Measurements from ENCODE around the gene FHIT.

Gene FHIT

DNA sequence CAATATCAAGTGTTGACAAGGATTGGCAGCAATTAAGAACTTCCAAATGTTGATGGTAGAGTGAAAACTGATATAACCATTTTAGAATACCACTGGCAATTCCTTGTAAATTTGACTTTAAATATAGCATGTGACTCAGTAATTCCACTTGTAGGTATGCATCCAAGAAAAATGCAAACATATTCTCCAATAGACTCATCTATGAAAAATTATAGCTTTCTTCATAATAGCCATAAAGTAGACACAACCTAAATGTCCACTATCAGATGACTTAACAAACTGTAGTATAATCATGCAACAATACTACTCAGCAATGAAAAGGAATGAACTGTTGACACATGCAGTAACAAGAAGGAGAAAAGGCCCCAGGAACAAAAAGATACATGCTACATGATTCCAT, 988.1 kb downstream of the FHIT start:
- no peak for DNase-seq (ENCODE audit: low spot score)
- in situ Hi-C loops (cut with MboI; ENCODE audit: low sequenced_read_pairs, unreplicated experiment): no loop called here
- TF ChIP-seq, protein P1, sequence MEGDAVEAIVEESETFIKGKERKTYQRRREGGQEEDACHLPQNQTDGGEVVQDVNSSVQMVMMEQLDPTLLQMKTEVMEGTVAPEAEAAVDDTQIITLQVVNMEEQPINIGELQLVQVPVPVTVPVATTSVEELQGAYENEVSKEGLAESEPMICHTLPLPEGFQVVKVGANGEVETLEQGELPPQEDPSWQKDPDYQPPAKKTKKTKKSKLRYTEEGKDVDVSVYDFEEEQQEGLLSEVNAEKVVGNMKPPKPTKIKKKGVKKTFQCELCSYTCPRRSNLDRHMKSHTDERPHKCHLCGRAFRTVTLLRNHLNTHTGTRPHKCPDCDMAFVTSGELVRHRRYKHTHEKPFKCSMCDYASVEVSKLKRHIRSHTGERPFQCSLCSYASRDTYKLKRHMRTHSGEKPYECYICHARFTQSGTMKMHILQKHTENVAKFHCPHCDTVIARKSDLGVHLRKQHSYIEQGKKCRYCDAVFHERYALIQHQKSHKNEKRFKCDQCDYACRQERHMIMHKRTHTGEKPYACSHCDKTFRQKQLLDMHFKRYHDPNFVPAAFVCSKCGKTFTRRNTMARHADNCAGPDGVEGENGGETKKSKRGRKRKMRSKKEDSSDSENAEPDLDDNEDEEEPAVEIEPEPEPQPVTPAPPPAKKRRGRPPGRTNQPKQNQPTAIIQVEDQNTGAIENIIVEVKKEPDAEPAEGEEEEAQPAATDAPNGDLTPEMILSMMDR (IDR thresholded peaks at IDR 0.05; ENCODE audit: borderline replicate concordance, control extremely low read depth, extremely low read depth, insufficient read depth, missing control alignments): no peak

DNA sequence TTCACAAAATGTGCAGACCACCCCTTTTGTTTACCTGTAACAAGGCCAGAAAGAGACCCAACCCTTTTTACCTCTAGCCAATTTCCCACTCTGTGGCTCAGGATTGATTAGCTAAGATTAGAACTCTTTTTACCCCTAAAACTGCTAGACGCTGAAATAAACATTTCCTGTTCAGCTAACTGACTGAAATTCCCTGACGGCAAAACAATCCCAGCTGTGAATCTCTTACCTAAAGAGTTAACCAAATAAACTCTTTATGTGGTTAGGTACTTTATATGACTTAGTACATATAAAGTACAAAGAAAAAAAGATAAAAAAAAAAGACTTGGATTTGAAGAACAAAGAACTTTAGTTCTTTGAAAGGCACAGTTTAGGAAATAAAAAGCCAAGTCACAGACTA, 988.7 kb downstream of the FHIT start:
- DNase-seq (ENCODE audit: low spot score): no peak
- TF ChIP-seq, protein P1 (IDR thresholded peaks at IDR 0.05; ENCODE audit: borderline replicate concordance, control extremely low read depth, extremely low read depth, insufficient read depth, missing control alignments): no peak
- in situ Hi-C loops (cut with MboI; ENCODE audit: low sequenced_read_pairs, unreplicated experiment): no loop called here

DNA sequence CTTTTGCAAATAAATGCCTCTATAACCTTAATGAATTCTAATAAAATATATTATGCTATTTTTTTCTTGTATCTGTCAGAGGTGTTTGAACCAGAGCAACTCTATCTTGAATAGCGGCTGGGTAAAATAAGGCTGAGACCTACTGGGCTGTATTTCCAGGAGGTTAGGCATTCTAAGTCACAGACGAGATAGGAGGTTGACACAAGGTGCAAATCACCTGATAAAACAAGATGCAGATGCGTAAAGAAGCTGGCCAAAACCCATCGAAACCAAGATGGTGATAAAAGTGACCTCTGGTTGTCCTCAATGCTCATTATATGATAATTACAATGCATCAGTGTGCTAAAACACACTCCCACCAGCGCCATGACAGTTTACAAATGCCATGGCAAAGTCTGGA, 990.7 kb downstream of the FHIT start:
- TF ChIP-seq, protein P1 (IDR thresholded peaks at IDR 0.05; ENCODE audit: borderline replicate concordance, control extremely low read depth, extremely low read depth, insufficient read depth, missing control alignments): no peak
- in situ Hi-C loops (cut with MboI; ENCODE audit: low sequenced_read_pairs, unreplicated experiment): no loop called here
- no peak for DNase-seq (ENCODE audit: low spot score)

DNA sequence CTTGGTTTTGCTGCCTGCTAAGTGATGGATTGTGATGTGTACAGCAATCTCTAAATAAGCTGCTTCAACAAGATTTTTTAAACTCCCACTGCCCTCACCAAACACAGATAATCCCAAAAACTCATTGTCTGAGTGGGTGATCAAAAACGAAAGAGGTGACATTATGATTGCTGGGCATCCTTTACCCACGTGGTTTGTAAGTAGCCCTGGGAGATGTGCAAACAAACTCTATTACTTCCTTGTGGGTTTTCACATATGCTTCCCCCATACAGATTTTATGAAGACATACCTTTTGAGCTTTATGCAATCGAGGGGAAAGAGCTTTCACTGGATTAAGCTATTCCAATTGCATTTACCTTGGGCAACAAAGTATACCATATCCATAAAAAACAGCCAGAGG, 1000.4 kb downstream of the FHIT start:
- TF ChIP-seq, protein P1 (IDR thresholded peaks at IDR 0.05; ENCODE audit: borderline replicate concordance, control extremely low read depth, extremely low read depth, insufficient read depth, missing control alignments): no peak
- DNase-seq (ENCODE audit: low spot score): no peak
- in situ Hi-C loops (cut with MboI; ENCODE audit: low sequenced_read_pairs, unreplicated experiment): no loop called here

DNA sequence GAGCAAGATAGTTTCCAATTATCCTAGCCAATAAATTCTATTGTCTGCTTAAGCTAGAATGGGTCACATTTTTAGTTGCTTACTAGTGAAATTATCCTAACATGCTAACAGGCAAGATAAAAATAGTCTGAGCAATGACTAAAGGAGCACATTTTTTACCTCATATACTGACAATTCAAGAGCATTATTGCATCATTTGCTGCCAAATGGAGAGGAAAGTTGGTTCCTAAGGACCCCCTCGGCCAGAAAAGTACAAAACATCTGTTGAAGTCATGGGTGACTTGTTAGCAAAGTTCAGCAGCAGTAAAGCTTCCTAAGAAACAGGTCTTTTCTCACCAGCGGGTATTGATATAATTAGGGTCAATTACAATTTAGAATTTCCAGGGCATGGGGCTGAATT, 1001.0 kb downstream of the FHIT start:
- no peak for DNase-seq (ENCODE audit: low spot score)
- TF ChIP-seq, protein P1 (IDR thresholded peaks at IDR 0.05; ENCODE audit: borderline replicate concordance, control extremely low read depth, extremely low read depth, insufficient read depth, missing control alignments): no peak
- in situ Hi-C loops (cut with MboI; ENCODE audit: low sequenced_read_pairs, unreplicated experiment): no loop called here

DNA sequence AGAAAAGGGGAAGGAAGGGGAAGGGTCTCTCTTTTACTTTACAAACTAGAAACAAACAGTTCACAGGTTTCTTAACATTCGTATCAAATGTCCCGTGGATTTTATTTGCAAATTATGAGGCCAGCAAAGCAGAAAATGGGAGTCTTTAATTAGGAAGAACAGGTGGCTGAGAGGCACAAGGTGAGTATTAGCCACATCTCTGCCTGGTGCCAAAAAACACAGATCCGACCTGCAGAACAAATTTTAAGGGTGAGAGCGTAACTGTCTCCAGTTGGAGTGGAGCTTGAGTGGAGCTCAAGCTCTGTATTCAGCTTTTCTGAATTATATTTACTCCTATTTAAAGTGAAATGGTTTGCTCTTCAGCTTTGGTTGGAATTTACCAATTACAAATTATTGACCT, 1004.9 kb downstream of the FHIT start:
- in situ Hi-C loops (cut with MboI; ENCODE audit: low sequenced_read_pairs, unreplicated experiment): no loop called here
- no peak for DNase-seq (ENCODE audit: low spot score)
- TF ChIP-seq, protein P1 (IDR thresholded peaks at IDR 0.05; ENCODE audit: borderline replicate concordance, control extremely low read depth, extremely low read depth, insufficient read depth, missing control alignments): no peak

DNA sequence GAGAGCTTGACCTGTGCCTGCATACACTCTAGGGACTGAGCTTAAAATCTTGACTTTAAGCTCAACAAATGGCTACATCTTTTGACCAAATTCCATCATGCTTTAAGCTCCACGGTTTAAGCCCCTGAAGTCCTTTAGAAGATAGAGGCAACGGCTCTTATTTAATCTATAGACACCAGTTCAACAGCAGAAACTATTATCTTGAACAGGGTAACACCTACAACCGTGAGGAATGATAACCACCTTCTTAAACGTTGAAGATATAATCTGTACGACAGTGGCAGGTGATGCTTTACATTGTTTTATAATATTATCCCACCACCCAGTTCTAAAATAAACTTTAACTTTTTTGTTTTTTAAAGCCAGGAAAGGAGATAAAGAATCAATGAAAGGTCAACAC, 1007.8 kb downstream of the FHIT start:
- in situ Hi-C loops (cut with MboI; ENCODE audit: low sequenced_read_pairs, unreplicated experiment): no loop called here
- TF ChIP-seq, protein P1 (IDR thresholded peaks at IDR 0.05; ENCODE audit: borderline replicate concordance, control extremely low read depth, extremely low read depth, insufficient read depth, missing control alignments): no peak
- DNase-seq (ENCODE audit: low spot score): no peak
